HG03095 (cell line): Measurements from ENCODE around the gene TCEAL3.
"Not testable (repeated sequence)": the region's sequence is repeated elsewhere in the genome, so short reads cannot be mapped to it uniquely, and the experiment has no call there.

Source experiments
- ATAC-seq: cut with Tn5 transposase; IDR thresholded peaks from one replicate; pipeline ENCODE4 v1.9.1; 2021; ENCODE audit warnings: moderate library complexity; ENCODE audit not compliant: unreplicated experiment

Gene TCEAL3

DNA sequence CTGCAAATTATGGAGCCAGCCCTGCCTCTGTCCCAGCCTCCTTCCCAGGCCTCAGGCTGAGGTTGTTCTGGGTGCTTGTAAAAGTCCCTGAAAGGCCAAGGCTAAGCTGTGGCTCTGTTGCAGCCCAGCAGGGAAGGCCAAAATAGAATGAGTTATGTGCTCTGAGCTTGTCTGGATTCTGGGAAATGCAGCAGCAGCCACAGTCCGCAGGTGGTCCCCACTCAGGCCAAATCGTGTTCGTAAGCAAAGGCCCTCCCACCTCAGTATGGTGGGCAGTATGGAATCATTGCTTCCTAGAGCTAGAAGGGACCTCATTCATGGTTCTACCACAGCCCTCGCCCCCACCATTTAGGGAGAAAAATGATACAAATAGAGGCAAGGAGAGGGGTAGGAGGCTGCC, 16.3 kb downstream of the TCEAL3 start:
- no peak for ATAC-seq

GRCh38 chrX:103626855-103627254, 19.1 kb downstream of the TCEAL3 start:
- no peak for ATAC-seq

DNA sequence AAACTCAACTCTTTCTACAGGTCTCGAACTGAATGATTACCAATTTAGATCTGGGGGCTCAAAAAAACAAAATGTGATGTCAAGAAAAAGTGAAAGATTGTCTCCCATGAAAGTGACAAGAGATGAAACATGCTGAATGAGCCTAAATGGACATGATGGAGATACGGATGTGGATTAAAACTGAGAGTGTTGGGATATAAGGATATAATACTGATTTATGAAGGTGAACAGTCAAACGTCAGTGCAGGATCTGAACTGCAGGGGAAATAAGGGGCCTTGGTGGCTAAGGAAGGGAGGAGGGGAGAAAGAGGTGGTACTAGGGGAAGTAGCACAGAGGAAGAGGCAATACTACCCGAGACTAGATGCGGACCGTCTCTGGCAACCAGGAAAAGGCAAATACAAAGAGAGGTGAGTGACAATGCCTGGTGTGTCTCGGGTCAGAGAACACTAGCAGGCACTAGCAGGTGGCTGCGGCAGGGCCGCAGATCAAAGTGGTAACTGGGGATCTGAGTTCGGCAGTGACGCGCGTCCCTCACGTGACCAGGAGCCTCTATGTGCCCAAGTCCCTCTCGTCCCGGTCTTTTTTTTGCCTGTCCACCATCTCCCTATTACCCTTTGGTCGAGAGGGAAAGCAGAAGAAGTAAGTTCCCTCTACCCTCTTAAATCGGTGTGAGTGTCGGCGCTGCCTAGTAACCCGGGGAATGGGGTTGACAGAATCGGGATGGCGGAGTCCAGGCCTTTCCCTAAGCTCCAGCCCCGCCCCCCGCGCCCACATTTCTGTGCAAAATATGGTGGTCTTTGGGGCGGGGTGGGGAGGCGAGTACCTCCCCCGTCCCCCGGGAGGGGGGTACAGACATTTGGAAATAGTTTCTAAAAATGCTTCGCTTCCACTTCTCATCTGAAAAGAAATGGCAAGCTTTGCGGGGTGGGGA, 20.9 kb downstream of the TCEAL3 start, which contains the start of gene TCEAL1:
TSS of gene TCEAL1 (plus strand) at position 590 of the 932 bp plus-strand sequence. CDS start 942 bp downstream, outside the sequence.
- no peak for ATAC-seq

DNA sequence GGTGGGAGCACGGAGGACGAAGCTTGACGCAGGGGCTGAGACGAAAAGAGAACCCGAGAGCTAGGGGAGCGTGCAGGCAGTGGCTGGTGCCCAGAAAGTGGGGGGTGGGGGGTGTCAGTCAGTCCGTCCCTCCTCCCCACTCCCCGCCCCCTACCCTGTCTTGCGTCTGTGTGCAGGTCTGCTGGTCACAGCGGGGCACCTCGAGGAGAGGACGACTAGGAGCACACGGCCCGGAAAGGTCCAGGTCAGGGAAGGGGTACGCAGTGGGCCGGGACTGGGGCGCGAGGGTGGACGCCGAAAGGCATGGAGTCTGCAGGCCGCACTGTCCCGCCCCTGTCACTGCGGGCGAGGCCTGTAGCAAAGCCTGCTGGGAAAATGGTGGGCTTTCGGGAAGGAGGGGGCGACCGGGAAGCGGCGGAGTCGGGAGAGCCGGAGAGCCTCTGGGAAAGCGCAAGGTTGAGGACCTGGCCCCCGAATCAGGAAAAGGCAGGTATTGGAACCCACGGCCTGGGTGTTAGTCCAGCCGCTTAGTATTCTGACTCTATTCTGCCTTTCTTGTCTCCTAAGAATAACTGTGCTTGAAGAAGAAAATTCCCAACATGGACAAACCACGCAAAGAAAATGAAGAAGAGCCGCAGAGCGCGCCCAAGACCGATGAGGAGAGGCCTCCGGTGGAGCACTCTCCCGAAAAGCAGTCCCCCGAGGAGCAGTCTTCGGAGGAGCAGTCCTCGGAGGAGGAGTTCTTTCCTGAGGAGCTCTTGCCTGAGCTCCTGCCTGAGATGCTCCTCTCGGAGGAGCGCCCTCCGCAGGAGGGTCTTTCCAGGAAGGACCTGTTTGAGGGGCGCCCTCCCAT, 21.8 kb downstream of the TCEAL3 start:
- no peak for ATAC-seq

GRCh38 chrX:103630171-103630511, 22.4 kb downstream of the TCEAL3 start:
- ATAC-seq = no peak

DNA sequence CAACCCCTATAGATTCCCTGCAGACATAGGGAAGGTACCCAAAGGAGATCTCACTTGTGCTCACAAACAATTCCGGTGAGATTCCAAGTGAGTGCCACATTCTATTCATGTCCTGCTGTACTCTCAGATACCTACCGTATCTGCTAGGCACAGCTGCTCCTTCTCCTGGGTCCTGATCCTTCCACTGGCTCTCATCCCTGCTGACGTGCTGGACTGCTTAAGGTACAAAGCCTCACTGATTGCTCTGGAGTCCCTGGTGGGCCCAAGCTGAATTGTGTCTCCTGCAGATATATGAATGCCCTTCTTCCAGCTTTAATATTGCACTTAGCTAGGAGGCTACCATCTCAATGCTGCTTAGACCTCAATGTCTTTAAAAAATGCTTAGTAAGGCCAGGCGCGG, 23.4 kb downstream of the TCEAL3 start:
- no peak for ATAC-seq

DNA sequence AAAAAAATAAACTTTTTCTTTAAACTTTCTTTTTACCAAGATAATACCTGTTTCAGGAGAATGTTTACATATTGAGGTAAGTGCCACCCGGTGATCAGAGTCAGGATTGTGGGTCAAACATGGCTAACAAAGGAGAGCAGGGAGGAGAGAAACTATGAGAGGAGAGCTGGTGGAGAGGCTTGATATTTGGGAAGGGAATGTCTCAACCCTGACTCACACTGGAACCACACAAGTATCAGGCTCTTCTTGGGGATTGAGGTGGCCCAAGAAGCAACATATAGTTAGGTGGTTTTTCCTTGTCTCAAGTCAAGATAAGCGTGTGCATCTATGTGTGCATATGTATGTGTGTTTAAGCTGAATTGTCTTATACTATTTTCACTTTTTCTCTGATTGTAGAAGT, 27.7 kb downstream of the TCEAL3 start:
- no peak for ATAC-seq

DNA sequence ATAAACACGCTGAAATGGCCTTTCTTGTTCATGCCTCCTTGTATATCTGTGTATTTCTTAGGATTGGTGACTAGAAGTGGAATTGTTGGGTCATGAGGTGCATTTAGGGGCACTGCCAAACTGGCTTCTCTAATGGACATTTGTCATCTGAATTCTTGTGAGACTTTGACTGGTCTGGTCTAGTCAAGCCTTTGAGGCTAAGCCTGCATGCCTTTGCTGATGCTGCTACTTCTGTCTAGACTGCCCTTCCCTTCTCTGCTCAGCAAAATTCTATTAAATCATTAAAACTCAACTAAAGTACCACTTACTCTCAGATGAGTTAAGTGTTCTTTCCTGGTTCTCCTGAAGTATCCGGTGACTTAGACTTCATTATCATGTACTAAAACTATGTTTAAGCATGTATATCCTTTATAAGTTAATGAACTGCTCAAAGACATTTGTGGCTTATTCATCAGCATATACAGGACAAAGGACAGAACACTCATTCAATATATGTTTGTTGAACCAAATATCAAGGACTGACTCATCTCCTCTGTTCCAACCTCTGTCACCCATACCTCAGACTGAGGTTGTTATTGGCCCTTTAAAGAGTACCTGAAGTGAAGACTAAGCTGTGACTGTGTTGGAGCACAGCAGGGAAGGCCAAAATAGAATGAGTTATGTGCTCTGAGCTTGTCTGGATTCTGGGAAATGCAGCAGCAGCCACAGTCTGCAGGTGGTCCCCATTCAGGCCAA, 30.0 kb downstream of the TCEAL3 start:
- ATAC-seq = no peak

- not testable (repeated sequence) for ATAC-seq
These were observed 30.9 kb downstream of the TCEAL3 start for GRCh38 chrX:103638479-103639346.

DNA sequence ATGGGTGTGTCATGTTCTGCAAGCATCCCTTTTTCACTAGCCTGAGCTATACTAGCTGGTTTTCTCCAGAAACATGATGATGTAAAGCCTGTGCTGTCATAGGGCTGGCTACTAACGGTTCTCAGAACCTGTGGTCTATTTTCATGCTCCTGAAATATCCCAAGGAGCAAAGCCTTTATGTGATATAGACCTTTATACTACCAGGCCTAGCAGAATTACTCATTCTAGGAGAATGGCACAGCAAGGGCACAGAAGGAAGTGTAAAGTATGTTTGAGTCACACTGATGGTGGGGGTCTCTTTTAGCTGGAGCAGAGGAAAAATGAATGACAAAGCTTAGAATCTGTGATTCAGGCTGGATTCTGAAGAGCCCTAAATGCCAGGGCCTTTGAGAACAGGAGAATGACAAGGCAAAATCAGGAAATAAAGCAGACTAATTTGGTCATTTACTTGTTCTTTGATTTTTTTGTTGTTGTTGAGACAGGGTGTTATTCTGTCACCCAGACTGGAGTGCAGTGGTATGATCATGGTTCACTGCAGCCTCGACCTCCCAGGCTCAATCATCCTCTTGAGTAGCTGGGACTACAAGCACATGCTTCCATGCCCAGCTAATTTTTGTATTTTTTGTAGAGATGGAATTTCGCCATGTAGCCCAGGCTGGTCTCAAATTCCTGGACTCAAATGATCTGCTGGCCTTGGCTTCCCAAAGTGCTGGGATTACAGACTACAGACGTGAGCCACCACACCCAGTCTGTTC, 32.8 kb downstream of the TCEAL3 start:
- no peak for ATAC-seq

GRCh38 chrX:103644125-103644524, 36.4 kb downstream of the TCEAL3 start:
- ATAC-seq = no peak

GRCh38 chrX:103647630-103648029, 39.9 kb downstream of the TCEAL3 start:
- no peak for ATAC-seq

- no peak for ATAC-seq
These were observed 43.5 kb downstream of the TCEAL3 start for GRCh38 chrX:103651151-103651773.

- ATAC-seq = not testable (repeated sequence)
These were observed 47.7 kb downstream of the TCEAL3 start for GRCh38 chrX:103655230-103656000.

DNA sequence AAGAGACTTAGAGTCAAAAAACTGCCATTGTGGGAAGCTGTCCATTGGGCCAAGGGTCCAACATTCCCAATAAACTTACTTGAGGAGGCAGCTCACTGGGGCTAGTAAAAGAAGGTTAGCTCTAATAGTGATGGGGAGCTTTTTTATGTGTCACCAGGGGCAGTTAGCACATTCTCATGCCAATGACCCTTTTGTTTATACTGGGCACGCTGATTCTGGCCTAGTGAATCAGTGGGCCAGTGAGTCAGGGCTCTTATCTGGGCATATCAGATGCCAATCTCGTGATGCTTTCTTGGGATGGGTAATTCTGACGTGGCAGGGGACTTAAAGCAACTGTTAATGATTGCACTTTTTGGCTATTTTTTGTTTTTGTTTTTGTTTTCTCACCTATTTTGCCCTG, 48.9 kb downstream of the TCEAL3 start:
- no peak for ATAC-seq

DNA sequence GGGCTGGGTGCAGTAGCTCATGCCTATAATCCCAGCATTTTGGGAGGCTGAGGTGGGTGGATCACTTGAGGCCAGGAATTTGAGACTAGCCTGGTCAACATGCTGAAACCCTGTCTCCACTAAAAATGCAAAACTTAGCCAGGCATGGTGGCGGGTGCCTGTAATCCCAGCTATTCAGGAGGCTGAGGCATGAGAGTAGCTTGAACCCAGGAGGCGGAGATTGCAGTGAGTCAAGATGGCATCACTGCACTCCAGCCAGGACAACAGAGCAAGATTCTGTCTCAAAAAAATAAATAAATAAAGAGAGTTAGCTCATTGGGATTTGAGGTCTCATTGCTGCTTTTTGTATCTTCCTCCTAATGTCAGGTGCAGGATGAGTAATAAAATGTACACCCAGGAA, 49.3 kb downstream of the TCEAL3 start:
- ATAC-seq = not testable (repeated sequence)

- ATAC-seq = no peak
These were observed 51.1 kb downstream of the TCEAL3 start for GRCh38 chrX:103658681-103659433.
